Germinal center (tissue), 1 donor: ENCODE data around the gene SNX5.

ENCODE experiments used
- DNase-seq: peaks from one replicate; pipeline ENCODE4 v3.0.0; 2012; ENCODE audit warnings: mixed read lengths, low spot score

SNX5 gene

DNA sequence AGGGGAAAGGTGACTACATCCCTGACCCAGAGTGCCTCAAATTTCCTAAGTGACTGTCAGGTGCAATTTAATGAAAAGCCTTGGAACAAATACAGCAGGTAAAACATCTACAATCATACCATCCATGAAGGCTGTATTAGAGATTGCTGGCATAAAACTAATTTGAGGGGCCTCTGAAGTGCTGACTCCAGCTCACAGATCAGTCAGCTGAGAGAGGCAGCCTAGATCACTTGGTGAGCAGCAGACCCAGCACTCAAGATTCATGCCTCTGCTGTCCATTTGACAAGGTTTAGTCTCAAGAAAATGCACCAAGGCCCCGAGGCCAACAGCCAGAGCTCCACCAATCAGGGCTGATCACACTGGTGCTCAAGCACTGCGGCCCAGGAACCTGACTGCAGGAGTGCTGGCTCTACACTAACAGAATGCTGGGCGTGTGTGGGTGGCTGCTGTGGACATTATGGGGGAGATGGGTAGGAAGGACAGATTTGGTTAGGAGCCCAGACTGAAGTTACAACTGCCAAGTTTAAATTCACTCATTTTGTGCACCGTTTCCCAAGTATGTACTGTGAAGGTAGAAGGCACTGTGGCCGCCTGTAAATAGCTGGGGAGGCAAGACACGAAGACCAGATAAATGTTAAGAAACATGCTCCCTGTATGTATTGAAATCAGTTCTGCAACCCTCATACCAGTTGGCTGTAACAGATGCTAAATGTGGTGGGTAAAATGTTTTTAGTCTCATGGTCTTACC lies 28.2 kb downstream of the SNX5 start:
- DNase-seq, result no peak

DNA sequence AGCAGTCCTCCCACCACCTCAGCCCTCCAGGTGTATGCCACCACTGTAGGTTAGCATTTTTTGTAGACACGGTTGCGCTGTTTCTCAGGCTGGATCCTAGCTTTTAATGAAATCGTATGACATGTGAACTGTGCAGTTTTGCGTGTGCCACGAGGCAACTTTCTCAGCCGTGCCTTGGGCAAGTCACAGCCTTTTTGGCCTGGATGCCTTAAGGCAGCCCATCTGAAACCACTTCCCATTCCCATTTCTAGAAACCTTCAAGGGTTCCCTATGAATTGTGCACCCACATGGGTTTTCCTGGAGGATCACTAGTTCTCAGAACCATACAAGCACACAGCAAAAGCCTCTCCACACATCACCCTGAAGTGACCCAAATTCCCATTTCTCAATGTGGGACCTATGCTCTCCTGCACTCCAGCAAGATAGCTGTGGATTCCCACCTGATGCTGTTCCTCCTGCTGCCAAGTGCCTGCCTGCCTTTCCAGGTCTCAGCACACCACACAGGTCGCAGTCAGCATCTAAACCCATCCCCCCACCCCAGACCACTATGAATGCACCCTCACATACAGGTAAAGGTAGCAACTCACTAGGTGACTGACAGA lies 28.9 kb downstream of the SNX5 start:
- no peak for DNase-seq

DNA sequence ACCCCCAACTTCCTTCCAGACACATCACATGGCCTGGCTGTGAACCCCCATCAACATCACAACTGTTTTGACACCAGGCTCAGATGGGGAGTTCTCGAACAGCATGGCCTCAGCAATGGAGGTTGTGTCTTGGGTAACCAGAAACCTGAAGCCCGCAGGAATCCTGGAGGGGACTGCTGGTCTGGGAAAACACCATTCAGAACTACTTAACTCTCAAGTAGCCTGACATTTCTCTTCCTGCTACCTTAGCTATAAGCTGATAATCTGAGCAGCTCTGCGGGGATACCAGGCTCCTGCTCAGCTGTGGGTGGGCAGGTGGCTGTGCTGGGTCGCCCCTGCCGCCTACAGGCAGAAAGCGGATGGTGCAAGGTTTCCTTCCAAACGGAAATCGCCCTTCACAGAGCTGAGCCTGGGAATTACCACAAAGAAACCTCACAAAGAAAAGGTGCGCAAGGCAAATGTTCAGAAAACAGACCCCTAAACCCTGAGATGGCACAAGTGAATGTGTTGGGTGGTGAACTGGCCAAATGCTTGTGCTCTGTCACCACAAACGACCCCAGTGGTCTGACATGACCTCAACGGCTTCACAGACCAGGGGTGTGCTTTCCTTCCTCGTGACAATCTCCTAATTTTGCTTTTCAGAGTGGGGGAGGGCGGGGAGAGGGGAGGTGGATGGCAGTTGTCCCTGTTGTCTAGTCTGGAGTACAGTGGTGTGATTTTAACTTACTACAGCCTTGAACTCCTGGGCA lies 29.5 kb downstream of the SNX5 start:
- DNase-seq, result peak; percentile 78

DNA sequence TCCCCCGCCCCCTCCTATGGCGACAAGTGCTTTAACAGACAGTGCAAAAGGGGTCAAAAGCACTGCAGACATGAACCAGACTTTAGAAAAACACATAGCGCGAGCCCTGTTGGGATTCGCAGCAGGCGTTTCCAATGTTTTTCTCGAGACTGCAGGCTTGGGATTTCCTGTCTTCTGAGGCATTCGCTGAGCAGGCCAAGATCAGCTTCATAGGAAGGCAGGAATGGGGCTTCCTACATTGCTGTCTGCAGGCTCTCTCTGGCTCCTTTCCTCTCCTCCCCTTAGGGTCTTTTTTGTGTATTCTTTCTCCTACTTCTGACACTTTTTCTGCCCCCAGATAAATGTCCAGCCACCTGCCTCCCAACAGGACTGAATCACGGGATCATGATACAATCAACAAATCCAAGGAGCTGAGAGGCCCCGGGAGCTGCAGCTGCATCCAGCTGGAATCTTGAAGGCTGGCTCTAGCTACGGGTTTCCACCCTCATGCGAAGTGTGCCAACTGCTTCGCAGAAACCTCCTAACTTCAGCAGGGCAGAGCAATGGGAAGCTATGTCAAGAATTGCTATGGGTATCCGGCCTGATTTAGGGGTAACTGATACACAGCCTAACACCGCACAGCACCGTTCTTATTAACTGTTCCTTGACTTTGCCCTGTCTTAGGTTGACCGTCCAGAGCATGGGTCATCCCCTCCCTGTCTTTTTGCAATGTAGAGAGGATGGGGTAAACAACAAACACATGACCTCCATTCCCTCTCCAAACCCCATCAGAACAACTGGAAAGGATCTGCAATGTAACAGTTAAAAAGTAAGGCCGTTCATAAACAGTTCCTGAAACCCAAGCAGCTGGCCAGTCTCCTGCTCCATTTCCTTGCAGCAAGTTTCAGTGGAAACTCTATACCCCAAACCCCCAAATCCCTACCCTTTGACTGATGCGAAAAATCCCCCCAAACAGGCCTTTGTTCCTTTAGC lies 31.5 kb downstream of the SNX5 start:
- no peak for DNase-seq

DNA sequence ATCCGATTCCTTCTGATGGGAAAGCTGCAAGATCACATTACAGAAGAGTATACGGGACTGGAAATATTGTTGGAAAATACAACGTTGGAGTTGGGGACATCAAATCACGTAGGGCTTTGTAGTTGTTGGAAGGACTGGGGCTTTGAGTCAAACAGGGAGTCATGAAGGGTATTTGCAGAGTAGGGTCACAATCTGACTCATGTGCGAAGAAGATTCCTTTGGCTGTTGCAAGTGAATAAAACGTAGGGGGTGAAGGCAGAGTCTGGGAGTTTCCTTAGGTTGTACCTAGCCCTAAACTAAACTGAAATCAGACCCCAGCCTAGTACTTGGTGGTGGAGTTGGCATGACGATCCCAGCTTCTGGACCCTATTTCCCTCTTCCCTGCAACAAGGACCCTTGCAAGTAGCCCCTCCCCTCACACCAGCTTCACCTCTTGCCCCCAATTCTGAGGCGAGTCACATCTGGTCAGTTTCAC lies 32.3 kb downstream of the SNX5 start:
- no peak for DNase-seq

DNA sequence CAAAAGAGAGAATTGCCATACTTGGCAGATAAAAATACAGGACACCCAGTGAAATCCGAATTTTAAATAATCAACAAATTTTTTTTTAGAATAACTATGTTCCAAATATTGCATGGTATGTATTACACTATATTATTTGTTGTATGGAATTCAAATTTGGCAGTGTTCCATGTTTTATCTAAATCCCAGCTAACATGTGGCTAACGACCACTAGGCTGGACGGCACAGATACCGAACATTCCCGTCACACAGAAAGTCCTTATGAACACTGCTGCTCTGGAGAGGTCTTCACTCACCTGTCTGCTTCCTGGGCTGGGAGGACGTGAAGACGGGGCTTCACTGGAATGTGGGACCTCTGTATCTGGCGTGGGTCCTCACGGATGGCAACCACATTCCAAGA lies 32.8 kb downstream of the SNX5 start:
- DNase-seq, result no peak

DNA sequence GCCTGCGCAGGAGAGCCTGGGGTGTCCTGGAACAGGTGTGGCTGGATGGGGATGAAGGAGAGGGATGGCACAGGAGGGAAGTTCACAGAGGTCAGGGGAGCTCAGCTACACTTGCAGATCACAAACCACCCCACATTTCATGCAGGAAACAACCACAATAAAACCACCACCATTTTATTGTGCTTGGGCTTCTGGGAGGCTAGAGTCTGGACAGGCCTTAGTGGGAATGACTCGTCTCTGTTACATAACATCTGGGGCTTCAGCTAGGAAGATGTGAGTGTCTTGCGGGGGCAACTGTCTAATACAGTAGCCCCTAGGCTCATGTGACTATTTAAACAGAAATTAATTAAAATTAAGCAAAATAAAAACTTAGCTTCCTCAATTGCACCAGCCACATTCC lies 33.4 kb downstream of the SNX5 start:
- DNase-seq, result no peak

DNA sequence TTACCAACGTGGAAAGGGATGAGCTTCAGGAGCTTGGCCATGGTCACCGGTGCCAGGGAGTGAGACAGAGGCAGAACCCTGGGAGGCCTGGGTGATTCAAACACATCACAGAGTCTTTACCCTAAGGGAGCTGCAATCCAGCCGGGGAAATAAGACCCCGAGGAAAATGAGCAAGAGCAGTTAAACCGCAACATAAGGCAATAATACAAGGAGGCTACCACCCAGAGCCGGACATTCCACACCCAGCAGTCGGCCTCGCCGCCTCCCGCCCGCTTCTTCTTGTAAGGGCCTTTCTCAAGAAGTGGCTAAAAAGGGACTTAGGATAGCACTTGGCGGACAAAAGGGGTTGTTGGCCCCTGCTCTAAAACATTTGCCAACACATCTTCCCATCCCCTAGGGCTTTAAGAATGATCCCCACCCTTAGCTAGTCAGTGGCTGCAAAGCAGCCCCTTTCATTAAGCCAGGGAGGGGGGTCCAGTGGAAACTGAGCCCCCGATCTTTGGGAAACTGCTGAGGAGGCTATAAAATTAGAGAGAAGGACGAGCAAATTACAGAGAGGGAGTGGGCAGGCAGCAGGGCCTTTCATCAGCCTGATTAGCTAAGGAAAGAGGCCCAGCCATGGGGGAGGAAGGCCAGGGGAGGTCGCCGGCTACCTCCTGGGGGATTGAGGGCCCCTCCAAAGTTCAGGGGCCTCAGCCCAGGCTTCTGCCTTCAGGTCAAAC lies 34.3 kb downstream of the SNX5 start:
- DNase-seq, result no peak

DNA sequence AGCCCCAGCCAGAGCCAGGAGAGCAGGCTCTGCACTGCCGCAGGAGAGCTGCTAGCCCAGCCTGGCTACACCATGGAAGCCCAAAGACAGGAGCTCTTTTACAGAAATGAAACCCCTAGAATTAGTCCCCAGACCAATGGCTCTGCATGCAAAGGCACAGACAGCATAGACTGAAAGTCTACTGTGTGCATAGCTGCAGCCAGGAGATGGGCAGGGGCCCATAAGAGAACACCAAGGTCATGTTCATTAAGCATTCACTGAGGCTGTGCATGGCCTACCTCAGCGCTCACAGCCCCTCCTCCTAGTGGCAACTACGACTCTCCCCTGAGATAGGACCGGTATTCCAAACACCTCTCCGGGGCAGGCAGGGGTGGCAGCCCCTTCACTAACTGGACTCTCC lies 34.9 kb downstream of the SNX5 start:
- no peak for DNase-seq

DNA sequence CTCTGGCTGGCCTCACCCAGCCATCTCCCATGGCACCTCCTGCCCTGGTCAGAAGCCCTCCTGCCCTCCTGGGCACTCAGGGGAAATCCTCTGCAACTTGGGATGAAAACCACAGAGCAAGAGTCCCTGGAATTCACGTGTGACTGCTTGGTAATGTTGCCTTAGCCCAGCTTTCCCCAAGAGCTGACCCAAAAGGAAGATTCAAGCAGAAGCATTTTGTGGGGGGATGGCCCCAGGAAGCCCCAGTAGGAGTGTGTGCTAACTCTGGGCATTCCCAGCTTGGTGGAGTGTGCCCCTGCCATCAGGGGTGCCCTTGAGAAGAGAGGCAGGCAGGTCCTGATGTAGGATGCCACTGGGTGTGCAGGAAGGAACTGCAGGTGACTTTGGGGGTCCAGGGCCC lies 35.5 kb downstream of the SNX5 start:
- DNase-seq, result no peak

DNA sequence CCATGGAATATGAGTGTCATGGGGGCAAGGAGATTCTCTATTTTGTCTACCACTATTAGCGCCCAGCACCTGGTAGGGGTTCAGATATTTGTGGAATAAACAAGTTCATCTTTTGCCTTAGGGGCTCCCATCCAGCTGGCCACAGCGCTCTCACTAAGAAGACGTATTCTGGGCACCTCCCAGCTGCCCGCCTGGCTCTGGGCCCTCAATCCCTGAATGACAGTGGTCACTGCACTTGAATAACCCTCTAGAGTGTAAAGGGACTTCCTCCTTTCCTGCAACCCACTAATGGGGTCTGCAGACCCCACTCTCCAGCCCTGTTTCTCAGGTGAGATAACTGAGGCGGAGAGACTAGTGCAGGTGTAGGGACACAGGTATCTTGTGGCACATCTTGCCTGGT lies 36.2 kb downstream of the SNX5 start:
- DNase-seq, result no peak

DNA sequence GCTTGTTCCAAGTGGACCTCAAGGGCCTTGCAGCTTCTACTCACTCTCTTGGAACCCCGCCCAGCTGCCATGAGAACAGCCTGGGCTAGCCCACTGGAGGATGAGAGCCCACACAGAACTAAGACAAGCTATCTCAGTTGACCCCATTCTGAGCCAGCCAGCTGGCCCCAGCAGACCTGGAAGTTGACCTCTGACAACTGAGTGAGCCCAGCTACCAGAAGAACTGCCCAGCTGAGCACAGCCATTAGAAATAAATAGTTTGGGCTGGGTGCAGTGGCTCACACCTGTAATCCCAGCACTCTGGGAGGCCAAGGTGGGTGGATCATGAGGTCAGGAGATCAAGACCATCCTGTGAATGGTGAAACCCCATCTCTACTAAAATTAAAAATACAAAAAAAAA lies 37.1 kb downstream of the SNX5 start:
- DNase-seq, result no peak

DNA sequence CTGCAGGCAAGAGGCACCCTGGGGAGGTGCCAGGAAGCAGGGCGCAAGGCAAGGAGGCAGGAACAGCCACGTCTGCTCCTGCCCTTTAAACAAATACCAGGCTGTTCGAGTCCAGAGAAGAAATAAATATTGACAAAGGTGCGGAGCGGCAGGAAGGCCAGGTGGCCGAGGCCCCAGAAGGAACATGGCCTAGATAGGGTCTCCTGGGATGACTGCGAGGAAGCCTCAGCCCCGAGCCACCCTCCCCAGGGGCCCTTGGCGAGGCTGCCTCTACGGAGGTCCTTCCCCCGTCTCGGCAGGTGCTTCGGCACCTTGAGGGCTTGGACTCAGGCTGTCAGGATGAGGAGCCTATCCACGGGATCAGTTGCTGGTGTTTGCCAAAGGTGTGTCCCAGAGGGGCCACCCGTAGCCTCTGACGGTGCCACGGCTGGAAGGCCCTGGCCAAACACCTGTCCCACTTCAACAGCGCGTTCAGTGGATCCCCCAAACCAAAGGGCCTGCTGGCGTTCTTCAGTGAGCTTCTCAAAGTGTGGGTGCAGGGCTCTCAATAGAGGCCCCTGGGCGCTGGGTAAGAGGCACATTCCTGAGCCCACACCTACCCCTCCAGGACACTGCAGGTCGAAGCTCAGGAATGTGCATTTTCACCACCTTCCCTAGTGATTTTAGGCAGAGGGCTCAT lies 39.8 kb downstream of the SNX5 start:
- DNase-seq, result peak; percentile 56

DNA sequence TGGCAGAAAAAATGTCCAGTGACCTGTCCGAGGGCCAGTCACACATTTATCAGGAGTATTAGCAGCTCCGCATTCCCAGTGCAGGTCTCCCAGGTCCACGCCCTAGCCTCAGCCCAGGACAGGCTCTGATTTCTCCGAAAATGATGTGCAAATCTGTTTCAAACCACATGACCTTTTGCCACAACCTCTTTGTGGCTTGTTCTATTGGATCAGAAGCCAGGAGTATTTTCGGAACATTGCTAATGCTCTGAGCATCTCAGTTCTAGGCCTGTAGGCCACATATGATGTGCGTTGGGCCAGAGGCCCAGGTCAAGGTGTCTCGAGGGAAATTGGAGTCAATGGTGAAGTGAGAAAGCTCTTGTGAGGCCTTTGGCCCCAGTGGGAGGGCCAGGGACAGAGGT lies 40.4 kb downstream of the SNX5 start:
- DNase-seq, result no peak

DNA sequence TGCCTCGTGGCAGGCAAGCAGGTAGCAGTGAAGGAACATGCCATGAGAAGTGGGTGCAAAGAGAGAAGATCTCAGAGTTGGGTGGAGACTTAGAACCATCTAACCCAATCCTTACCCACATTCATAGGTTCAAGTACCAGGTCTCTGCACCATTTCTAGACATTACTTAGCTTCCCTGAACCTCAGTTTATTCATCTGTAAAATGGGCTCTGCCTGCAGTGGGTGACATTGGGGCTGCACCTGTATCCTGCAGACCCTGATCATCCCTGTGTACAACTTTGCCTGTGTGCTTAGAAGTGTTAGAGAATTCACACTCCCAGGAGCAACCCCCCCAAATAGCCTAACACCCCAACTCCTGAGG lies 42.7 kb downstream of the SNX5 start:
- DNase-seq, result no peak

DNA sequence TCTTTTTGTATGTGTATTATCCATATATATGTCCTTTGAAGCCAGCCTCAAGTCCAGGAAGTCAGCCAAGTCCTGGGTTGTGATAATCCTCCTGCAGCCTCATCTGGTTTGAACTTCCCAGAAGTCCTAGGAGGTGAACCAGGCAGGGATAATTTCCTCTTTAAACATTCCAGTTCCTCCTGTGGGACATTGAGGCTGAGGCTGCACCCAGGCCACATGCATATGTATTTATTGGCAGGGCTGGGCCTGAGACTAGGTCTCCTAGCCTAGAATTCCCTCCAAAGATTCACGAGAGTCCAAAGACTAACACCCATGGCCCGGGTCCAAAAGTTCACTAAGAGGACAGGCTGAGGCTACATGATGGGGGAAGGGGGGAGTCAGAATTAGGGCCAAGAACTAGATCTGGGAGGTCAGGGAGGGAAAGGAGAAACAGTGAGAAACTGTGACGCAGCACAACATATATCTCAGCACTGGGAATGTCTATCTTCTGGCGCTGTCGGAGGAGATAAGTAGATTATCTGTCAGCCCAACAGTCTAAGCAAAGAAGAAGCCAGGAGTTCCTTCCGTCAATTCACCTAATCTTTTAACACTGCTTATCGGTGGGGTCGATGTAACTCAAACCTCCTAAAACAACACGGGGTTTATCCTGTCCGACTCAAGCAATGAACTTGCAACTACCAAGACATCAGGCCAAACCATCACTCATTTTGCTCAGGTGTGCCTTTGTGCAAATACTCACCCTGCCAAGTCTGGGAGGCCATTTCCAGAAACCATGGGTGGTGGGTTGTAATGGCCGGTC lies 43.3 kb downstream of the SNX5 start:
- DNase-seq, result no peak

DNA sequence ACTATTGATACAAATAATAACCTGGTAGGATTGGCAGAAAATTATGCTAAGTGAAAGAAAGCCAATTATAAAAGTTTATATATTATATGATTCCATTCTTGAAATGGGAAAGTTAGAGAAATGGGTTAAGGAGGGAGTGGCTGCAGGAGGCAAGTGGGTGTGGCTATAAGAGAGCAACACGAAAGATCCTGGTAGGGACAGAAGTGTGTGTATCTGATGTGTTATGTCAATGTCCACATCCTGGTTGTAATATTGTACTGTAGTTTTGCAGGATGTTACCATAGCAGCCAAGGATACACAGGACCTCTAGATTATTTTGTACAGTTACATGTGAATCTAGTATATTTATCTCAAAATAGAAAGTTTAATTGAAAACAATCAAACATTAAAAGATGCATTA lies 46.8 kb downstream of the SNX5 start:
- no peak for DNase-seq

DNA sequence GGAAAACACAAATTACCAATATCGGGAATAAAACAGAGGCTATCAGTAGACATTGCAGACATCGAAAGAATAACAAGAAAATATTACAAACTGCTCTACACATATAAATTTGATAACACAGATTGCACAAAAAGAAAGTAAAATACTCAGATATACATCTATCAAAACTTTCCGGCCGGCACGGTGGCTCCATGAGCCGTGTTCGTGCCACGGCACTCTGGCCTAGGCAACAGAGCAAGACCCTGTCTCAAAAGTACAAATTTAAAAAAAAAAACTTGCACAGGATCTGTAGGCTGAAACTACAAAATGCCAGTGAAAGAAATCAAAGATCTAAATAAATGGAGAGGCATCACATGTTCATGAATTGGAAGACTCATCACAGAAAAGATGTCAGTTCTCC lies 49.4 kb downstream of the SNX5 start:
- DNase-seq, result no peak

DNA sequence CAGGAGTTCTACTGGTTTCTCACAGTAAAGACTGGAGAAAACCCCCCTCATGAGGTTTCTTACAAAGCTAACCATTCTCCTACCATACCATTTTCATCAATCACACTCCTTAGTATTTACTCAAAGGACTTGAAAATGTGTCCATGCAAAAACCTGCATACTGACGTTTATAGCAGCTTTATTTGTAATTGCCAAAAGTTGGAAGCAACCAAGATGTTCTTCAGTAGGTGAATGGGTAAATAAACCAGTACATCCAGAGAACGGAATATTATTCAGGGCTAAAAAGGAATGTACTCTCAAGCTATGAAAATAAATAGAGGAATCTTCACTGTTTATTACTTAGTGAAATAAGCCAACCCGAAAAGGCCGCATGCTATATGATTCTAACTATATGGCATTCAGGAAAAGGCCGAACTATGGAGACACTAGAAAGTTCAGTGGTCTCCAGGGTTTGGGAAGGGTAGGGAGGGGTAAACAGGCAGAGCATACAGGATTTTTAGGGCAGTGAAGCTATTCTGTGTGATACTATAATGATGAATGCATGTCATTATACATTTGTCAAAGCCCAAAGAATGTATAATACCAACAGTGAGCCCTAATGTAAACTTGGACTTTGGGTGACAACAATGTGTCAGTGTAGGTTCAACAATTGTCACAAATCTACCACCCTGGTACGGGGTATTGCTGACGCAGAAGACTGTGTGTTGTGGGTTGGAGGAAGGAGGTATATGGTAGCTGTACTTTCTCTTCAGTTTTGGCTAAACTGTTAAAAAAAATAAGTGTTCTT lies 50.6 kb downstream of the SNX5 start:
- no peak for DNase-seq
